GM19351 (cell line): Measurements from ENCODE around the gene CEACAM7.
"Not testable (repeated sequence)": the region's sequence is repeated elsewhere in the genome, so short reads cannot be mapped to it uniquely, and the experiment has no call there.

Experiments
- ATAC-seq: cut with Tn5 transposase; IDR thresholded peaks from one replicate; pipeline ENCODE4 v1.9.1; 2021; ENCODE audit warnings: mild to moderate bottlenecking, moderate library complexity; ENCODE audit not compliant: unreplicated experiment

Gene CEACAM7

GRCh38 chr19:41657157-41657556 is 30.9 kb downstream of the CEACAM7 start:
- ATAC-seq, result no peak

- ATAC-seq, result not testable (repeated sequence)
Measured at GRCh38 chr19:41656756-41657155, 31.3 kb downstream of the CEACAM7 start.

- ATAC-seq, result no peak
Measured at GRCh38 chr19:41652250-41652649, 35.8 kb downstream of the CEACAM7 start.

- no peak for ATAC-seq
Measured at GRCh38 chr19:41649827-41650226, 38.2 kb downstream of the CEACAM7 start.

GRCh38 chr19:41646589-41647204 is 41.4 kb downstream of the CEACAM7 start:
- no peak for ATAC-seq

- no peak for ATAC-seq
Measured at GRCh38 chr19:41641879-41642485, 46.1 kb downstream of the CEACAM7 start.

GRCh38 chr19:41638641-41639081 is 49.4 kb downstream of the CEACAM7 start:
- no peak for ATAC-seq

GRCh38 chr19:41637484-41637883 is 50.6 kb downstream of the CEACAM7 start:
- ATAC-seq, result no peak

GRCh38 chr19:41627966-41628675 is 59.9 kb downstream of the CEACAM7 start:
- ATAC-seq, result no peak

GRCh38 chr19:41626877-41627276 is 61.2 kb downstream of the CEACAM7 start, which contains the start of gene CEACAM4:
CEACAM4 (minus strand) TSS chr19:41627074; CDS start chr19:41626963, 111 bp downstream.
- no peak for ATAC-seq

GRCh38 chr19:41626278-41626677 is 61.8 kb downstream of the CEACAM7 start:
- no peak for ATAC-seq

- no peak for ATAC-seq
Measured at GRCh38 chr19:41624937-41625336, 63.1 kb downstream of the CEACAM7 start.

GRCh38 chr19:41624515-41624914 is 63.6 kb downstream of the CEACAM7 start:
- no peak for ATAC-seq

GRCh38 chr19:41623360-41623759 is 64.7 kb downstream of the CEACAM7 start:
- no peak for ATAC-seq
